COR-L47 (cell line): Measurements from ENCODE around the gene POPDC3.

Experiments
- DNase-seq: peaks from one replicate; lab custom pipeline; 2025; lab: John Stamatoyannopoulos, UW

The POPDC3 gene

DNA sequence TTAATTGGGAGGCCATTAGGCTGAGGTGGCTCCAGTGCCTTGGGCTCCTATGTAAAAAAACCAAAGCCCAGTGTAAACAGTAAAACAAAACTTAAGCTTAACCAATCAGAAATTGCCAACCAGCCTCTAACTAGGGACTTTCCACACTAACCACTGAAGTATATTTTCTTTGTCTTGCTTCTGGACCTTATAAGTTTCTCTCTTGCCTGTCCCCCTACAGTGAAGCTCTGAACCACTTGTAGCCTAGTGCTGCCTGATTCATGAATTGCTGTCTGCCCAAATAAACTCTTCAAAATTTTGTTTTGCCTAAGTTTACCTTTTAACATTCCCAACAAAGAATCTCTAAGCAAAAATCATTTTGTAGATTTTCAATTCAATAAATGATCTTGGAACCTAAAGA lies 28.2 kb downstream of the POPDC3 start:
- DNase-seq, result no peak

DNA sequence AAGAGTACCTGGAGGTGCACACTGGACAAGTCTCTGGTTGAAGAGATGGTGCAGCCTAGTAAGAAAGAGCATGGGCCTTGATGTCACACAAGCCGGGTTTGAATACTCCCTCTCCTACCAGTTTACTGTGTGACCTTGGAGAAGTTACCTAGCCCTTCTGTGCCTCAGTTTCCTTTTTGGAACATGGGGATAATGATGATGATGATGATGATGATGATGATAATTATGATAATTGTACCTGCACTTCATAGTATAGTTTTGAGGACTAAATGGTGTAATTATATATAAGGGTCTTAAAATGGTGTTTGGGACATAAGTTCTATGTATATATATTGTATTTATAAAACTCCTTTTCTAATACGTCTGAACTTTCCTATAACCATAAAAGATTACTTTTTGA lies 41.7 kb downstream of the POPDC3 start:
- no peak for DNase-seq

DNA sequence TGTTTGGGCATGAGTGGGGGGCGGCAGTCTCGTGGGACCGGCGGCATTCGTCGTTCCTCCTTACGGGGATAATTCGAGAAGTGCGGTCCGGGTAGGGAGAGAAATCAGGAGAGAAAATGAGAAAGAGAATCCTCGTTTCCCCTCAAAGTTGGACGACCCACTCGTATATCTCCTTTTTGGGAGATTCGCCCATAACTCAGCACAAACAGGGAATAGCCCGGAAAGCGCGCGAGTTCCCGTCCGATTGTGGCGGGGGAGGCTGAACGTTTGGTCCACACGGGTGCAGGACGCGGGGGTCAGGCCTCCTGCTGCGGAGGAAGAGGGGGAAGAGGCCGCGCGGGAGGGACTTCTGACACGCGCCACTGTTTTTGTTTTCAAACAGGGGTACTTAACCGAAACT lies 42.4 kb downstream of the POPDC3 start:
- no peak for DNase-seq

DNA sequence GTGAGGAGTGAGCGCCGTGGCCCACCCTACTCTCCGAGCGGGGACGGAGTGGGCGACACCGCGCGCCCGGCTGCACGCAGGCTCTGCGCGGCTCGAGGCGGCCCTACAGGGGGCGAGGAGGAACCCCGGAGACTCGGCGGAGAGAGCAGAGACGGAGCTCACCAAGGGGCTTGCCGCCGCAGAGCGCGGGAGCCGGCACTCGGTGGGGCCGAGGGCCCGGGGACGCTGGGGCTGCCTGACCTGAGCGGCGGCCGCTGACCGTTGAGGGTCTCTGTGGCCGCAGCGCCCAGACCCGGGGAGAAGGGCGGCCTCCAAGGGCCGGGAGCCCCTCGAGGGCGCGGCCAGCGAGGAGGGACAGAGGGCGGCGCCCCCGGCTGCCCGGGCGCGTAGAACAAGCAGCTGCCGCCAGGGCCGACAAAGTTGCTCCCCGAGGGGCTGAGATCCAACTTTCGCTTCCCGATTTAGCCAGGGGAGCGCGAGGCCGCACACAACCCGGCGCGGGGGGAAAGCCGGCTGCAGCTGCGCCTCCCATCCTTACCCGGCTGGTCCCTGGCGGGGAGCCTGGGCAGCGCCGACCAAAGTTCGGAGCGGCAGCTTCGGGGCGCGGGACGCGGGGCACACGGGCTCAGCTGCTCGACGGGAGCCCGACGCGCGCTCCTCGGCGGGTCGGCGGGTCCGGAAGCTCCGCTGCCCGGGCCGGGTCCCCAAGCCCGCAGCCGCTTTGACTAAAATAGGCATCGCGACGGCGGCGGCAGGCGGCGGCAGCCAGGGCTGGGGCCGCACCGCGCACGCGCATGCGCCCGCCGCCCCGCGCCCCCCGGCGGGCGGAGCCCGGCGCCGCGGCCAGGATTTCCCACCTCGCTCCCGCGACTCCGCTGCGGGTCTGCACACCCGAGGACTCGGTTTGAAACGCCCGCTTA lies 43.1 kb downstream of the POPDC3 start:
- DNase-seq, result peak; percentile 48

DNA sequence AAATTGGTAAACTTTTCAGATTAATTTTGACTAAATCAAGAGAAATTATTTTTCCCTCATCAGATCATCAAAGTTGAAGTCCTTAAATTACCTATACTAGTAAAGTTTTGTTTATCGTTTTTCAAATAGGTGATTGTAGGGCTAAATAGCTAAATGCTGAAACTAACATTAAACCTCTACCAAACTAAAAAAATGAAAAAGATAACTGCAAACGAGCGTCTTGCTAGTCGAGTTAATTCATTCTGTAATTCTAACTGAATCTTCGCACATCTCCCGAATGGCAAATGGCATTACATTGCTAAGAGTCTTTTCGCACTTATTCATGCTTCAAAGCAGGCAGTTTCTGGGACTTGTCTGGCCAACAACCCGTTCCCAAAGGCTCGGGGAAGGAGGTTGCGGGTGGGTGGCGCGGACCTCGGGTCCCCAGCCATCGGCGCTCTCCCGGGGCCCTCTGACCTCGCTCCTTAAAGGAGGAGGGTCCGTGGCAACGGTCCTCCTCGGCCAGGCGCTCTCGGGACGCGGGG lies 43.8 kb downstream of the POPDC3 start:
- DNase-seq, result no peak

DNA sequence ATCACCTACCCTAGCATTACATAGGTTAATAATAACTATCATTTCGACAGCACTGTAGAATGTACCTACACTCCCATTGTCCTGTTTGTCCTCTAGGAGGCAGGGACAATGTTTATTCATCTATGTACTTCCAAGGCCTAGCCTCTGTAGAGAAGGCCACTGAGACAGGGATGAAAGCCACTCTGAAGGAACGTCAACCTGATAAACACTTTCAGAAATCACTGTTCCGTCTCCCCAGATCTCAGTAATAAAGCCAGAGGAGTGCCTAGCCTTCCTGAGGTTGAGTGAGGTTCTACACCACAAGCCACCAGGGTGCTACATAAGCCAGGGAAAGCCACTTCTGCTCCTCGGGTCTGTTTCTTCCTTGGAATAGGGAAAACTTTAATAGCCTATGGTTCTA lies 44.8 kb downstream of the POPDC3 start:
- DNase-seq, result peak; percentile 25

DNA sequence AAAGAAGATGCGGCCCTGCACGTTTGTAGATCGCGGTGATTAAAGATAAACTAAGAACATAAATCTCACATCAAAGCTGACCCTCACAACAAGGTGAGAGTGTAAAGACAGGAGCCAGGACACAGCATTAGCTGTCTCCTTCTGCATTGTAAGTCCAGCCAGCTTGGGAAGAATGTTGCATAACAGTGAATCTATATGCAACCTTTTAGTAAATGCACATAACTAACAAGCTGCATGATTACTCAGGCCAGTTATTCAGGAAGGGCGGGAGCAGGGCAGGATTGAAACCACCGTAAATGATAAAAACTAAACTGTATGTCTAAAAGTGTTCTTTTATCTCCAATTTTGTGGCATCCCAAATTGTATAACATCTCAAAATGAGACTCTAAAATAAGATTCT lies 57.1 kb downstream of the POPDC3 start:
- DNase-seq, result no peak

DNA sequence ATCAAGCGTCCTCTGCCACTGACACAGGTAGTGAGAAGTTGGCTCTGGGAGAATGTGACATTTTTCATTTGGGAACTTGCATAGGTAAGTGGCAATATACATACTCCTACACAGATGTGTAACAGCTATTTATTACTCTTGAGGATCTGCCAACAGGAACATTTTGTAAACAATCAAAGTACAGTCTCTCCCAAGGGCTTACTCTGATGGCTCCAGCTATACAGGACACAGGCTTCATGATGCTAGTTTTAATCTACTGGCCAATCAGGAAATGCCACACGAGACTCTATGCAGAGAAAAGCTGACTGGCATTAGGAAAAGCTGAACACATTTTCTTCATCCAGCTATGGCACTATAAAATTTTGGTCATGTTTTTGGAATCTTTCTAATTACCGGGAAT lies 57.8 kb downstream of the POPDC3 start:
- DNase-seq, result no peak

DNA sequence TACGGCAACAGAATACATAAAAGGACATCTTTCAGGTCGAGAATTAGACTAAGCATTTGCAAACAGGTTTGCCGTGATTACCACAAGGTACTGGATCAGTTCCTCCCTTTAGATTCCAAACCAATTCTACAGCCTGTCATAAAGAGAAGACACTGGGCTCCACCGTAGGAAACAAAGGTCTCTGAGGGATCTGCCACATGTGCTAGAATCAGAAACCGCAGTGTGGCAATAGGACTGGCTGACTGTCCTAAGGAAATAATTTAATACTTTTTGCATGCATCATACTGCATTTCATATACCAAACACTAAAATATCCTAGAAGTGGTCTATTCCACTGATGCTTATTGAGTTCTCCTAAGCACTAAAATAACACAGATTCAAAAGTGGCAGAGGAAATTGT lies 59.2 kb downstream of the POPDC3 start:
- no peak for DNase-seq

DNA sequence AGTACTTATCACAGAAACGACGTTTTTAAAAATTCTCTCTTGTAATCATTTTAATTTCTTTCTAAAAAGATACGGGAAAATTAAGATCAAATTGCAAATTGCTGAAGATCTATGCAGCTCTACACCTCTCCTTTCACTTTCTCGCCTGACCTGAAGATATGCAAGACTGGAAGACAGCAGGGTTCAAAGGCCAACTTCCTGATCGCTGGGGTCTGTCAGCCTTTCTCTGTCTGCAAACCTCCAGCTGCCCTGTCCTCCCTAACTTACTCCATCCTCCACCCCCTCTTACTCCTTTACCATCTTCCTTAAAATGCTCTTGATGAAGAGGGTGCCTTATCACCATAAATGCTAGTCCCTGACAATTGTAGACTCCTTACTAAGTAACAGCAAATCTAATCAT lies 63.7 kb downstream of the POPDC3 start:
- DNase-seq, result no peak

DNA sequence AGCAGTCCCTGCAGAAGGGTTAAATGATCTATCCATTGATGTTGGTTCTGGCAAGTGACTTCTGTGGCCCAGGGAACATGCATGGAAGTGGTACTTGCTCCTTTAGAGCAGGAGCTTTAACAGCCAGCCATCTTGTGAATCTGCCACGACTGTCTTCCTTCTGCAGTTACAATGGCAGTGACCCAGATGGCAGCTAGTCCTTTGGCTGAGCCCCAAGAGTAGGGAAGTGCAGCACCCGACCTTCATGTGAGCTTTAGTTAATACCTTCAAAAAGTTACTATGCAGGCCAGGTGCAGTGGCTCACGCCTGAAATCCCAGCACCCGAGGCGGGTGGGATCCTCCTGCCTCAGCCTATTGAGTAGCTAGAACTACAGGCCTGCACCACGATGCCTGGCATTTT lies 66.4 kb downstream of the POPDC3 start:
- DNase-seq, result no peak

DNA sequence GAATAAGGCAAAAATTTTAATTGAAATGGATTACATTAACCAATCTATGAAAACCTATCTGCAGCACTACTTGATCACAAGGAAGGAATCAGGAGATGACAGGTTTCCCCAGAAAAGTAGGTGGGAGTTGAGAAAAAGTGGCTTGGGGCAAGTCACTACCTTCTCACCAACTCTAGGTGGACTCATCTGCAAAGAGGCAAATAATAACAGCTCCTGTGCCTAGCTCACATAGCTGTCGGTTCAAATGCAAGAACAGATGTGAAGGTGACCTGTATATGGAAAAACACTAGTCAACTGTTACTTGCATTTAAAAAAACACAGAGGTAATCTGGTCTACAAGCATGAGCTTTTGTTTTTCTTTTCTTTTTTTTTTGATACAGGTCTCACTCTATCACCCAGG lies 67.2 kb downstream of the POPDC3 start:
- DNase-seq, result no peak

DNA sequence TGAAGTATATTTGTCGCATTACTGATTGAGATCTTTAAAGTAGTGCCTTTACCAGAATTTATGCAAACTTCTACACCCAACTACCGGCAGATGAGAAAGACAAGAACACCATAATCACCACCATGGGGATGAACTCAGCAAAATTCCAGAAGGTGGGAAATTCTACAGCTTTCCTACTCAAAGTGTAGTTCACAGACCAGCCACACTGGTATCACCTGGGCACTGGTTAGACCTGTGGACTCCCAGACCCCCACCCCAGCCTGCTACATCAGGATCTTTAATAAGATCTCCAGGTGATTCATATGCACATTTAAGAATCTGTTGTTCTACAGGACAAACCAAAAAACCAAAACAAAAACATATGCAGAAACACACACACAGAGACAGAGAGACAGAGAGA lies 67.9 kb downstream of the POPDC3 start:
- no peak for DNase-seq

DNA sequence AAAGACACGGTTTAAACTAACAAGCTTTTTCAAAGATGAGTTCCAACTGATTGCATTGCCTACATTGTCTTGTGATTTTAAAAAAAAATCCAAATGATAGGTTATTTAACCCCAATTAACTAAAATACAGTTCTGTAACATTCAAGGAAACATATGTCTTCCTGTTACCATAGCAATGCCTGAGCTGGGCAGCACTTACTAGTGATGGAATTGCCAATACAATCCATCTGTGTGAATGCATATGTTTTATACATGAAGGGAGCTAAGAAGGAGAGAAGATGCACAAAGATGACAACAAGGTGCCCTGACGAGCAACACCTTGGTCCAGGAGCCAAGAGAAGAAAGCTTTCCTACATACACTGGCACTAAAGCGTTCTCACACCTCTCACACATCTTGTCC lies 68.7 kb downstream of the POPDC3 start:
- DNase-seq, result no peak

DNA sequence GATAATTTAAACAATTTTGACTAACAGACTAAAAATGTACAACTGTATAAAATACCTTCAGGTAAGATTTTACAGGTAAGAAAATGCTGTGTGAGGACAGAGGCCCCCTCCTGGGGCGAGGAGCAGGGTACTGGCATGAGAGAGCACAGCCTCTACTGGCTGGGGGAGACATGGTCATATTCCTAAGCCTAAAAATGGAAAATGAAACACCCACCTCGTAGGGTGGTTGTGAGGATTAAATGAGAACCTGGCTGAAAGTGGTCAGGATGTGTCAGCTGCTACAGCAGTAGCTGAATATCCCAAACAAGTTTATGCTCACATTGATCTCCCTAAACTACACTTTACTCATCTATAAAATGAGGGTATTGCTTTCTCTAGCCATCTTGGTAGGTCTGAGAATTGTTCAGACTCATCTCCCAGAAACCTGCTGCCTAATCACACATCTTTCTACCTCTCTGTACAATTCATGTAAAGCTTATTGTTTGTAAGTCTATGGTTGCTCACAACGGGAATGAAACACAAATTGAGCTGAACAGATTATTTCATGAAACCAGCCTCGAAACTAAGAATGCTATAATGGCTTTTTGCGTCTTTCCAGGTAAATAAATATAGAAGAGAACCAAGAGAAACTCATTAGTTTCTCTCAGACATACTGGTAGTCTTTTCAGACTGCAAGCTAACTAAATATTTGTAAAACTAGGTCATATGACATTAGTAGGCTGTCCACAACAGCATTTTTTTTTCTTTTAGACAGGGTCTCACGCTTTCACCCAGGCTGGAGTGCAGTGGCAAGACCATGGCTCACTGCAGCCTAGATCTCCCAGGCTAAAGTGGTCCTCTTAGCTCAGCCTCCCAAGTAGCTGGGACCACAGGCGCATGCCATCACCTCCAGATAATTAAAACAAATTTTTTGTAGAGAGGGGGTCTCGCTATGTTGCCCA lies 69.6 kb downstream of the POPDC3 start:
- DNase-seq, result no peak

DNA sequence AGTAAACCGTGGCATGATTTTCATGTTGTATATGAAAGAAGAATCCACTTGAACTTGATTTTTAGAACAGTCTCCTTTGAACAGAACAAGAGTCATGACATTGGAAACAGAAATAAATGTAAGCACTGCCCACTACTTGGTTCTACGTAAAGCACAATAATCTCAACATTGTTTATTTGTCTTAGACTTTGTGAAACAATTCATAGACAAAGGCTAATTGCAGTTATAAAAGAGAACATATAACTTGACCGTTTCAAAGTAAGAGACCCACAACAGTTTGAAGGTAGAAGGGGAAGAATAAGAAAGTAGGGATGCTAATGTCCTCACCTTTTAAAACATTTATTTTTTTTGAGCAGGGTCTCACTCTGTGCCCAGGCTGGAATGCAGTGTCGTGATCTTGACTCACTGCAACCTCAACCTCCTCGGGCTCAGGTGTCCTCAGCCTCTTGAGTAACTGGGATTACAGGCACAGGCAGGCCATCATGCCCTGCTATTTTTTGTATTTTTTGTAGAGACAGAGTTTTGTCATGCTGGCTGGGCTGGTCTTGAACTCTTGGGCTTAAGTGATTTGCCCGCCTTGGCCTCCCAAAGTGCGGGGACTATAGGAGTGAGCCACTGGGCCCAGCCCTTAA lies 71.1 kb downstream of the POPDC3 start:
- no peak for DNase-seq
